GM19099 (cell line): ENCODE data around the gene RXRA.

Experiments used
- POLR2A ChIP-seq: IDR thresholded peaks from 3 replicates; pipeline ENCODE4 v1.6.1; 2011; ENCODE audit warnings: low read depth; ENCODE audit not compliant: insufficient read length; ENCODE audit errors: extremely low read depth

The RXRA gene

DNA sequence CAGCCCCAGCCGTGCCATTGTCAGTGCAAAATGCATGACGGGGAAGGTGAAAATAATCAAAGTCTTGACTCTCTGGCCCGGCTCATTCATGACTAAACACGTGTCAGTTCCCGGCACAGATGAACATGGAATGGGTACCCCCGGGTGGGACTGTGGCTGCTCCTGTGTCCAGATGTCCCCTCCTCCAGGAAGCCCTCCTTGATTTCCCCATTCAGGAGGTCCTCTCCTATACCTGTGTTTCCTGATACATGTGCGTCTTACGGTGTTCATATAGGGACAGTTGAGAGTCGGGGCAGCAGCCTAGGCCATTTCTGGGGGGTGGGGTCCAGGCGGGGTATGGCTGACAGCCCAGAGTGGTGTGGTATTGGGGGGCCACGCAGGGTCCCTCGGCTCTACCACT lies 19.5 kb downstream of the RXRA start:
- TF ChIP-seq POLR2A = no peak

DNA sequence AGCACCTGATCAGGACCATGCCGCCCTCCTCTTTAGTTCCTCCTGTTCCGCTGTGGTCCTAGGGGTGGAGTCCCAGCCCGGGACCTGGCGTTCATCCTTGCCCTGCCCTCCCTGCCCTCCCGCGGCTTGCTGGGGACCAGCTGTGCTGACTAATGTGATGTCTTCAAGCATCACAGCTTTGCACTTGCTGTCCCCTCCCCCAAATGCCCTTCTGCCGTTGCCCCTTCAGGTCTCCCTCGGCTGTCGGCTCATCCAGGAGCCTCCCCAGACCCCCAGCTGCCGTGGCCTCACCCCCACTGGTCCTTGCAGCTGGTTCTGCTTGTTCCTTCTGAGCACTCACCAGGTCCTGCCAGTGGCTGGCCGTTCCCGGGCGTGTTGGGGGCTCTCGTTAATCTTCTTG lies 19.9 kb downstream of the RXRA start:
- no peak for TF ChIP-seq POLR2A

DNA sequence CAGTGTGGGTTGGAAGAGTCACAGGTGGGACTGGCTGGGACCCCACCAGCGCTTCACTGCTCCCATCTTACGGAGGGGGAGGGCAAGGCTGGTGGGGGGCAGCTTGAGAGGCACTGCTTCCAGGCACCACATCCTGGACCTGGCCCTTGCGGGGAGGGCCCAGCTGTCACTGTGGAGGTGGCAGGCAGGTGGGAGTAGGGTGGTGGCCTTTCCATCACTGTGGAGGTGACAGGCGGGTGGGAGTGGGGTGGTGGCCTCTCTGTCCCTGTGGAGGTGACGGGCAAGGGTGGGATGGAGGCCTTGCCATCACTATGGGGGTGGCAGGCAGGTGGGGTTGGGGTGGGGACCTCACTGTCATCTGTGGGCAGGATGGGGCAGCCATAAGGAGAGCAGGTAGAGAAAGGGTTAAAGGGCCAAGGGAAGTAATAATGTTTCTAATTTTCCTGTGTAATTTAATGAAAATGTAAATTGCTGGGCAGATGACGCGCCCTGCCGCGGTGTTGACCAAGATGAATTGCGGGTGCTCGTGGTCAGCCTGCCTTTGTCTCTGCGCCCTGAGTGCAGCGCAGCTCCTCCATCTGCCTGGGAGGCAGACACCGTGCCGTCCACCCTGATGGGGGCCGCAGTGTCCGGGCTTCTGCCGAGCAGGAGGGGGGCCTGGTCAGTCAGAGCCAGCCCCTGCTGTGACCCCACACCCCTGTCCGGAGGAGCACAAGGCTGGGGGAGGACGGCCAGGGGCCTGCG lies 20.8 kb downstream of the RXRA start:
- no peak for TF ChIP-seq POLR2A

DNA sequence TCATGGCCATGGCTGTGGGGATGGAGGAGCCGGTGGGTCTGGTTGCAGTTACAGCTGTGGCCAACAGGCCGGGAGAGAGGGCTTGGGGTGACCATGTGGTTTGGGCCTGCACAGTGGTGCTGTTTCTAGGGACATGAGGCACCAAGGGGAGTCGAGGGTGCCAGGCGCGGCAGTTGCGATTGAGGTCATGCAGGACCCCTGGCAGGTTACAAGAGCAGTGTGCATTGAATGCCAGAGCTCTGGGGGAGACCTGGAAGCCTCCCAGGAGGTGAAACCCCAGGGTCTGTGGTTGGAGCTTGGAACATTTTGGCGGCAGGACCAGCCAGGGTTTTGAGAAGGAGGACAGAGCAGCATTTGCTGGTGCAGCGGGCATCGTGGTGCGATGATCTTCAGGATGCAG lies 21.7 kb downstream of the RXRA start:
- no peak for TF ChIP-seq POLR2A

DNA sequence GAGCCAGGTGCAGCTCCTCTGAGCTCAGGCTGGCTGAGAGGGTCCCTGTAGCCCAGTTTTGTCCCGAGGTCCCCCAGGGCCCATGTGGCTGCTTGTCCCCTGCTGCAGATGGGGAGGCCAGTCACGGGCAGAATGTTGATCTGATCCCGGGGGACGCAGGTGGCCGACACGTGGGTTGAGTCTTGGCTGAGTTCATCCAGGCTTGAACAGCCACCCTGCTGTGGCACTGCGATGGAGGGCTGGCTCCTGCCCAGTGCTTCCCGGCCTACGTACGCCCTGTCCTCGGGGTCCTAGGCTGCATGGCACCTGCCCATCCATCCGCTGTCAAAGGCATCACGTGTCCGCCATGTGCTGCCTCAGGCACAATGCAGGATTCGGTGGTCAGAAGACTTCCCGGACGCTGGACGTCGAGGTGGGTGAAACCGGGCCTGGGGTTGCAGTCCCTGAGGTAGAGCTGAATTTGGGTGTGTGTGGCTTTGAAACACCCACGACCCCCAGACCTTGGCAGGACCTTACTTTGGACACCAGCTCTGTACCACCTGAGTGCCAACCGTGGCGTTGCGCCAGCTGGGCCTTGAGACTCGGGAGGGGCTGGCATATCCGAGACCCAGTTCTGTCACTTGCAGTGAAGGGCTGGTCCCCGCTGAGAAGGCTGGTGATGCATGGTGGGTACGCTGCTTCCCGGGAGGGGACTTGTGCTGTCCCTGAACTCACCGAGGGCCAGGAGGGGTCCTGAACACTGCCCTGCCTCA lies 22.3 kb downstream of the RXRA start:
- TF ChIP-seq POLR2A = no peak

DNA sequence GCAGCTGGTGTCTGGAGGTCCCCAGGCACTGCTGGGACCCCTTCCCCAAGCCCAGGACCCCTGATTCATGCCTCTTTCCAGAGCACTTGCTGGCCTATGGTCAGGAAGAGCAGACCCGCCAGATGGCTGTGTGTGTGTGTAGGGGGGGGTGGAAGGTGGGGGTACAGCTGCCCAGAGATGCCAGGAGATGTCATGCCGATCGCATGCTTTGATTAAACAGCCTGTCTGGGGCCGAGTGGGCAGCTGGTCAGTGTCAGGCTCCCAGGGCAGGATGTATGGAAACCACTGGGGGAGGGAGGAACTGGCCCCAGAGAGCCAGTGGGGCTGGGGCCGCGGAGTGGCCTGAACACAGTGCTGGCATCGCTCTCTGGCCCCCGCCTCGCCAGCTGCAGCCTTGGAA lies 23.7 kb downstream of the RXRA start:
- TF ChIP-seq POLR2A = no peak

DNA sequence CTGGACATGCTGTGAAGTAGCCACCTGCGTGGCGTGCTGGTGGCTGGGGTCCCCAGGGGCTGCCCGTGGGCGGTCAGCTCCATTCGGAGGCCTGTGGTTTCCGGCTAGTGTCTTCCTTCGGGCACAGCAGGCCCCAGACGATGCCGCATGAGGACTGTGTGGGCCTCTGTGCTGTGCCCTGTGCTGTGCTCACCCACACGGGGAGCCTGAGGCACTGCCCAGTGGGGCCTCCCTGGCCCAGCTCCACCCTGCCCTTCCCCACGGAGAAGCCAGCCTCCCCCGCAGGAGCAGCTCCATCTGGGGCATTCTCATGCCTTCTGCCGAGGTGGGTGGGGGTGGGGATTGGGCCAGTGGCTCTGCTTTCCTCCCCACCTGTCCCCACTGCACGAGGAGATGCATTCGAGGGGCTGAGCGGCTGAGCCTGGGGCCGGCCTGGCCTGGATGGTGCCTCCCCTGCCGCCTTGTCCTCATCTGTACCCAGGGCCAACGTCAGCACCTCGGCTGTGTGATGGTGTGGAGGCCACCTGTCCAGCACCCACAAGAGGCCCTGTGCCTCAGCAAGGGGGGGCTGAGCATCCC lies 24.2 kb downstream of the RXRA start:
- no peak for TF ChIP-seq POLR2A

DNA sequence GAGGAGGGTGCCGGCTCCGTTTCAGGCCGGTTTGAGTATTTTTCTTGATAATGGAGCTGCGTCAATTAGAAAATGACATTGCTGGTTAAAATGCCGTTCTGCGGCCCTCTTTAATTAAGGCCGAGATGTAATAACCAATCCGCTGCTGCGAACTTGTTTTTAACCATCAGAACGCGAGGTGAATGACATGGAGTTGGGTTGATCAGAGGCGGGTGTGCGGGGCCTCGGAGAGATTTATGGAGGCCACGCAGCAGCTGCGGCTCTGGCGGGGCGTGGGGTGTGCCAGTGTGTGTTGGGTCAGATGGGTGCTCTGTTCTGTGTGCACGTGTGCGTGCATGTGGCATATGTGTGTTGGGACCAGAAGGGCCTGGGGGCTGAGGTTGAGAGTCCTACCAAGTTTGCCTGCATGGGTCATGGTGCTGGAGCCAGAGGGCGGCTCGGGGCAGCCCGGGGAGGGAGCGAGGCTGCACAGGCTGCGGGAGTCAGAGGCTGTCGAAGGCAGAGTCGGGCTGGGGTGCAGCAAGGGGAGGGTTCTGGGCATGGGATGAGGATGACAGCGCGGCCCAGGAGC lies 25.4 kb downstream of the RXRA start:
- TF ChIP-seq POLR2A = no peak

DNA sequence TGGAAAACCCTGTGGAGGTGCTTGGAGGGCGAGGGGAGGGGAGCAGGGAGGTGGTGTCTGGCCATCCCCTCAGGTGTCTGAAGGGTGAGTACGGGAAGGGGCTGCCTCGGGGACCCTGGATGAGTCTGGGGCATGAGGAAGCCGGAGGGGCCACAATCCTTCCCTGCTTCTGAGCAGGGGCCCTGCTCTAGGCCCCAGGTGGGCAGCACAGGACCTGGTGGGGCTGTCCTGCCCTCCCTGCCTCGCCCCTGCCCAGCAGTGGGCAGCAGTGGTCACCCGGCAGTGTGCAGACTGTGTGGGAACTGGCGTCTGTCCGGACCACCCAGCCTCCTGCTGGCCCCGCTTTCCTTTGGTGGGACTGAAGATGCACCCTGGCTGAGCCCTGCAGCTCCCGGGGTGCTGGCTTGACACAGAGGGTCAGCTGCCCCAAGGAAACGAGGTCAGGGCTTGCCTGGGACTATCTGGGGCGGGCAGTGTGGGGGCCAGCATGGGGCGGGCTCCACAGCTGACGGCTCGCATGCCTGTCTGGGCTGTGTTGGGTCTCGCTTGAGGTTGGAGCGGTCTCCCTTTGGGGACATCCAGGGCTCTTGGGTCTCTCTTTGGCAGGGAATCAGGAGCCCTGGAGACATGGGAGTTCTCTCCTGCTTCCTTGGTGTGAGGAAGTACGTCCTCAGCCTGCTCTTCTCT lies 26.1 kb downstream of the RXRA start:
- TF ChIP-seq POLR2A = no peak

DNA sequence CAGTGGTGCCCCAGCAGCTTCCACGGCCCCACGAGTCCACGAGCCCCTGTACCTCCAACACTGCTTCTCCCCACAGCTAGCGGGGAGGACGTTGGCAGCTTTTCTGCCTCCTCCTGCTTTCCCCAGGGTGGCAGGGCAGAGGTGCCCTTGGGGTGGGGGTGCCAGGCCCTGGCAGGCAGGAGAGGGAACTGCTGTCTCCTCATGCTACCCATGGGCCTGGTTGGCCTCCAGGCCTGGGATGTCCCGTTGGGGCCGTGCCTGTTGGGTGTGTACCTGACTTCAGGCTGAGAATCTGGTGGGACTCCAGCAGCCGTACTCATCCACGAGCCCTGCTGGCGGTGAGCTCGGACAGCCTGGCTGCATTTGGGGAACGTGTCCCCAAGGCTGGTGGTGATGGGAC lies 27.3 kb downstream of the RXRA start:
- TF ChIP-seq POLR2A = no peak

DNA sequence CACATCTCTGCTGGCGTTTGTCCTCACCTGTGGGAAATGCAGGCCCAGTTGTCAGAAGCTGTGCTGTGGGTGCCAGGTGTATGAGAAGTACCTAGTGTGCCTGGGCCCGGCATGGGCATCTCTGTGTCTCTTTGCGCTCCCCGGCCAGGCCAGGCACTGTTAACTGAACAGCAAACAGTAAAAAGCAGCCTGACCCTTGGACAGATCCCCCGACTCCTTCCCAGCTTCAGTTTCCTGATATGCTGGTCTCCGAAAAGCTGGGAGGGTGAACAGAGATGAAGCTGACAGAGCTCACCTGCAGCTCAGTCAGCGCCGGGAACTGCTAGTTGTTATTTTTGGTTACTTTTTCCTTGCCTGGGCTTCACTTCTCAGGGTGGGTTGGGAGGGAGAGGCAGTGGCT lies 28.9 kb downstream of the RXRA start:
- no peak for TF ChIP-seq POLR2A

DNA sequence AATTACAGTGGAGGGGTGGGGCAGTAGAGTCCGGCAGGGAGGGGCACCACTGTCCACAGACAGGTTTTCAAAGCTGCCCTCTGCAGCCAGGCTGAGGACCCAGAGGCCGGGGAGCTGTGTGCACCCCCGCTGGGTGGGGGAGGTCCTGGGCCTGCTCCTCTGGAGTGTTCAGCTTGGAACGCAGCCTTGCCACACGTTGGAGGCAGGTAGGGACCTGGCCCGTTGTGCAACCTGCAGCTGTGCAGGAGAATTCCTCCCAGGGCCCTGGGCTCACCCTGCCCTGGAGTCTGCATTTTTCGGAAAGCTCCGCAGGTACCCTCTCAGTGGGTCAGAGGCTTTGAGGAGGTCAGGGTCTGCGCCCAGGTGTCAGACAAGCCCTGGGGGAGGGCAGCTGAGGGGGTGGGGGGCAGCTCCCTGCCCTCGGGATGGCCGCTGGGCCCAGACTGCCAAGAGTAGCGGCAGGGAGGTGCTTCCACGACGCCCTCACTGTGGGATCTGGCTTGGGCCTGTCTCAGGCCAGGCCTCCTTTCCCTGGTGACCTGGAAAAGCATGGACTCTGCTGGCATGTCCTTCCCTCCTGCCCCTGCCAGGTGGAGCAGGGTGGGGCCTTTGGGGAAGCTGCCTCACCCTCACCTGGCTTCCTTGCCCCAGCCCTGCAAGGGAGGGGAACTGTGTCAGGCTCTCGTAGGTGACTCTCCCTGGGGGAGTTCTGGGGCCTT lies 29.5 kb downstream of the RXRA start:
- no peak for TF ChIP-seq POLR2A

DNA sequence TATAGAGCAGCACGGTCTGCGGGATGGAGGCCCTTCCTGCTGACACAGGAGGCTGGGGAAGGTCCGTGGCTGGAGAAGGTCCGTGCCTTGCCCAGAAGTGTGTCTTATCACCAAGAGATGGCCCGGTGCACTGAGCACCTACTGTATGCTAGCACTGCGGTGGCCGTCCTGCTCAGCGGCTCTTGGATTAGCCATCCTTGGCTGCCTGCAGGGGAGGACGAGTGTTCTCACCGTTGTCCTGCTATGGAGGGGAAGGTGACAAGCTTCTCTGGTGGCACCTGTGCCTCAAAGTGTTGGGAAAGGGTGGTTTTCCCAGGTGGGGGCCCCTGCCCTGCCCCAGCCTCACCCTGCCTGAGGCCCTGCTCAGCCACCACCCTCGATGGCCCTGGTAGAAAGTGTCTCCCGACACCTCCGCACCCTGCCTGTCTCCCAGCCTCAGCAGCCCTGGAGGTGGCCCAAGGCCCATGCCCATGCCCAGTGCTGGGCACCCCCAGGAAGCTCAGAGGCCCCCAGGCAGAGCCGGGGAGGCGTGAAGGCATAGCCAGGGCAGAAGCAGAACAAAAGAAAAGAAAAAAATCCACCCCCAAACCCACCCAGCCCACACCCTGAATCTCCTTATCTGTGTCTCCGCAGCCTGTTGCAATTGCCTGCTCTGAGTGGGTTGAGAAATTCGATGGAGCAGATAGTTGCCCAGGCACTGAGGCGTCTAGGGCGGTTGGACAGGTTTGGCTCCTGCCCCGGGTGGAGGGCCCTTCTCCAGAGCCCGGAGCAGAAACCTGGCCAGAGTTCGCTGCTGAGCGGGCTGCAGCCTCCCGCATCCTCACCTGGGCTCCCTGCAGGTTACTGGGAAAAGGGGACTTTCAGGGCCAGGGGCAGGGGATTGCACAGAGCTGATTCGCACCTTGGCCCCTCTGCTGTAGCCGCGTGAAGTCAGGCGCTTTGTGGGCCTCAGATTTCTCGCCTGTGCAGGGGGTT lies 30.5 kb downstream of the RXRA start:
- TF ChIP-seq POLR2A = no peak
